DND-41 (cell line): Measurements from ENCODE around the gene SLC22A1.

Experiments
- ATAC-seq: fragments of 200-7000 bp; cut with Tn5 transposase; 3 replicates; pipeline ENCODE4 v1.9.1; 2021; ENCODE audit warnings: low read depth; ENCODE audit not compliant: insufficient read depth
- DNase-seq: peaks from one replicate; pipeline ENCODE4 v3.0.0-alpha.2; 2020
- H2AFZ ChIP-seq: 2 replicates; pipeline ENCODE4 v1.6.0; 2012; ENCODE audit warnings: low read depth, low read length
- H3K27ac ChIP-seq: 2 replicates; pipeline ENCODE4 v1.5.1; 2012; ENCODE audit warnings: low read length, inconsistent platforms
- H3K27me3 ChIP-seq: fragments of 200-600 bp; sonication (generic); 2 replicates; pipeline ENCODE4 v1.6.0; 2012; ENCODE audit warnings: low read length, mild to moderate bottlenecking, inconsistent platforms; ENCODE audit not compliant: insufficient read depth, poor library complexity
- H3K36me3 ChIP-seq: 2 replicates; pipeline ENCODE4 v1.5.1; 2012; ENCODE audit warnings: low read length, inconsistent platforms; ENCODE audit not compliant: insufficient read depth
- H3K4me1 ChIP-seq: 2 replicates; pipeline ENCODE4 v1.5.1; 2012; ENCODE audit warnings: mild to moderate bottlenecking, low read length; ENCODE audit not compliant: insufficient read depth
- H3K4me2 ChIP-seq: 2 replicates; pipeline ENCODE4 v1.6.0; 2012; ENCODE audit warnings: mild to moderate bottlenecking, moderate library complexity, low read length, inconsistent platforms; ENCODE audit not compliant: insufficient read depth
- H3K4me3 ChIP-seq, 2 experiments: fragments of 200-600 bp in 1 of 2; shearing (Covaris generic) in 1 of 2; 2 replicates each; pipeline ENCODE4 v1.5.1; 2012 to 2016; ENCODE audit warnings: inconsistent platforms in 2 of 2, low read length in 2 of 2, mild to moderate bottlenecking in 2 of 2, low read depth in 1 of 2, moderate library complexity in 1 of 2
- H3K79me2 ChIP-seq: 2 replicates; pipeline ENCODE4 v1.6.0; 2012; ENCODE audit warnings: low read length, inconsistent platforms; ENCODE audit not compliant: insufficient read depth
- H3K9ac ChIP-seq: 2 replicates; pipeline ENCODE4 v1.6.0; 2012; ENCODE audit warnings: low read depth, mild to moderate bottlenecking, inconsistent platforms, low read length, moderate library complexity
- H3K9me3 ChIP-seq: 2 replicates; pipeline ENCODE4 v1.5.1; 2012; ENCODE audit warnings: low read length, moderate library complexity, mild to moderate bottlenecking, inconsistent platforms; ENCODE audit not compliant: insufficient read depth, severe bottlenecking
- H4K20me1 ChIP-seq: 2 replicates; pipeline ENCODE4 v1.6.0; 2012; ENCODE audit warnings: low read length; ENCODE audit not compliant: insufficient read depth
- CTCF ChIP-seq: IDR thresholded peaks from 2 replicates; pipeline ENCODE4 v1.5.1; 2012; ENCODE audit warnings: borderline replicate concordance, low read length, moderate library complexity, mild to moderate bottlenecking; ENCODE audit not compliant: poor library complexity, severe bottlenecking; ENCODE audit errors: extremely low read depth
- EZH2 ChIP-seq: IDR thresholded peaks from 3 replicates; pipeline ENCODE4 v1.6.1; 2012; ENCODE audit warnings: borderline replicate concordance, low read depth, mild to moderate bottlenecking, moderate library complexity, low read length, inconsistent platforms; ENCODE audit not compliant: severe bottlenecking

The SLC22A1 gene

GRCh38 chr6:160127270-160128124 is 5.9 kb downstream of the SLC22A1 start:
- no peaks in the 10 kb centered on the region for H3K4me1 ChIP-seq
- no peak overlapping the region for H3K4me2 ChIP-seq
- no peak overlapping the region for H3K9ac ChIP-seq
- H3K9me3 ChIP-seq: no peaks in the 10 kb centered on the region
- H3K79me2 ChIP-seq: no peaks in the 10 kb centered on the region
- ATAC-seq (no peak), DNase-seq (no peak)
- no peaks in the 10 kb centered on the region for H4K20me1 ChIP-seq
- H3K27me3 ChIP-seq: no peaks in the 10 kb centered on the region
- H2AFZ ChIP-seq: no peak overlapping the region
- no peaks in the 10 kb centered on the region for H3K36me3 ChIP-seq
- no peak for TF ChIP-seq EZH2
- no peak for TF ChIP-seq CTCF
- H3K27ac ChIP-seq: no peak overlapping the region
- H3K4me3 ChIP-seq: no peak overlapping the region

- TF ChIP-seq CTCF: no peak
- no peak for TF ChIP-seq EZH2
- Histone ChIP-seq H3K4me2 (no peak overlapping the region), H4K20me1 (no peaks in the 10 kb centered on the region), H3K36me3 (no peaks in the 10 kb centered on the region), H3K9me3 (no peaks in the 10 kb centered on the region), H3K27ac (no peak overlapping the region), H3K9ac (no peak overlapping the region), H3K27me3 (no peaks in the 10 kb centered on the region), H3K4me1 (no peaks in the 10 kb centered on the region), H3K79me2 (no peaks in the 10 kb centered on the region), H2AFZ (no peak overlapping the region), H3K4me3 (no peak overlapping the region)
- DNase-seq (no peak), ATAC-seq (no peak)
Measured at GRCh38 chr6:160128125-160128683, 6.6 kb downstream of the SLC22A1 start.

GRCh38 chr6:160128879-160129516 is 7.4 kb downstream of the SLC22A1 start:
- TF ChIP-seq CTCF (no peak), EZH2 (no peak)
- no peak overlapping the region for H3K4me2 ChIP-seq
- H3K4me1 ChIP-seq: no peaks in the 10 kb centered on the region
- ATAC-seq: no peak
- no peak overlapping the region for H3K9ac ChIP-seq
- H3K79me2 ChIP-seq: no peaks in the 10 kb centered on the region
- no peak overlapping the region for H2AFZ ChIP-seq
- H3K9me3 ChIP-seq: no peaks in the 10 kb centered on the region
- H4K20me1 ChIP-seq: no peaks in the 10 kb centered on the region
- no peak for DNase-seq
- no peaks in the 10 kb centered on the region for H3K36me3 ChIP-seq
- no peak overlapping the region for H3K4me3 ChIP-seq
- no peak overlapping the region for H3K27ac ChIP-seq
- no peaks in the 10 kb centered on the region for H3K27me3 ChIP-seq
